Right atrium auricular region (tissue), 2 donors: Measurements from ENCODE around the gene NLRX1. TPM values are rescaled to one million over a fixed set of nuclear protein-coding genes. Genes with fewer than 3 reads are reported as not detected.

Experiments
- DNase-seq: peaks from one replicate; pipeline ENCODE4 v3.0.0-alpha.2; 2019; ENCODE audit warnings: low spot score
- H3K27ac ChIP-seq, 2 donors: fragments of 200-600 bp; sonication (generic); 1 replicate in 1 of 2; 2 replicates in 1 of 2; pipeline ENCODE4 v1.5.1; 2016 to 2019
- H3K27me3 ChIP-seq, 2 donors: fragments of 200-600 bp; sonication (generic); one replicate each; pipeline versions ENCODE4 v1.5.1 to v1.6.0; 2017 to 2019
- H3K36me3 ChIP-seq: fragments of 200-600 bp; sonication (generic); one replicate; pipeline ENCODE4 v1.5.1; 2016
- H3K4me1 ChIP-seq, 2 donors: fragments of 200-600 bp; sonication (generic); one replicate each; pipeline versions ENCODE4 v1.5.1 to v1.6.0; 2017 to 2019
- H3K4me3 ChIP-seq, 2 donors: fragments of 200-600 bp; sonication (generic); 1 replicate in 1 of 2; 2 replicates in 1 of 2; pipeline ENCODE4 v1.5.1; 2017 to 2019; ENCODE audit warnings: mild to moderate bottlenecking in 1 of 2, moderate library complexity in 1 of 2
- H3K9me3 ChIP-seq, 2 donors: fragments of 200-600 bp; sonication (generic); one replicate each; pipeline ENCODE4 v1.5.1; 2019
- total RNA-seq, 2 donors: library from RNA; depleted of rRNA; stranded (reverse); fragments of >200 nt; gene quantifications; one replicate each; pipeline ENCODE4 v1.1.0, GENCODE V29; 2016
- TF ChIP-seq, protein P1 (sequence below), 2 donors: fragments of 200-600 bp; sonication (generic); IDR thresholded peaks; one replicate each; pipeline ENCODE4 v1.5.1; 2019; ENCODE audit warnings: antibody characterized with exemption in 2 of 2

Gene NLRX1
- total RNA-seq, 2 donors from 2014 or later: 16.9 to 24.3 TPM

DNA sequence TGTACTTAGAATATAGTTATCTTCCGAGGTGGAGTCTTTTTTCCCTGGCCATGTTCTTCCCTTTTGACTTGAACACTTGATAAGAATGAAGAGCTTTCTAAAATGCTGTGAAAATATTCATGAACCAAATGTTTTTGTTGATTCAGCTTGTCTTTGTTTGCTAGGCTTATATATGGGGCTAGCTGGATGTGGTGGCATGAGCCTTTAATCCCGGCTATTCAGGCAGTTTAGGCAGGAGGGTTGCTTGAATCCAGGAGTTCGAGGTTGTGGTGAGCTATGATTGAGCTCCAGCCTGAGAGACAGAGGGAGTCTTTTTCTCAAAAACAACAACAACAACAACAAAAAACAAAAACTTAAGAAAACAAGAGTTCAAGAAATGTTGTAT lies 60.8 kb downstream of the NLRX1 start:
- no peak overlapping the region for H3K27ac ChIP-seq
- H3K4me1 ChIP-seq: no peaks in the 10 kb centered on the region
- H3K27me3 ChIP-seq: no peaks in the 10 kb centered on the region
- H3K36me3 ChIP-seq: no peaks in the 10 kb centered on the region
- no peak overlapping the region for H3K4me3 ChIP-seq
- H3K9me3 ChIP-seq: no peaks in the 10 kb centered on the region
- TF ChIP-seq, protein P1, sequence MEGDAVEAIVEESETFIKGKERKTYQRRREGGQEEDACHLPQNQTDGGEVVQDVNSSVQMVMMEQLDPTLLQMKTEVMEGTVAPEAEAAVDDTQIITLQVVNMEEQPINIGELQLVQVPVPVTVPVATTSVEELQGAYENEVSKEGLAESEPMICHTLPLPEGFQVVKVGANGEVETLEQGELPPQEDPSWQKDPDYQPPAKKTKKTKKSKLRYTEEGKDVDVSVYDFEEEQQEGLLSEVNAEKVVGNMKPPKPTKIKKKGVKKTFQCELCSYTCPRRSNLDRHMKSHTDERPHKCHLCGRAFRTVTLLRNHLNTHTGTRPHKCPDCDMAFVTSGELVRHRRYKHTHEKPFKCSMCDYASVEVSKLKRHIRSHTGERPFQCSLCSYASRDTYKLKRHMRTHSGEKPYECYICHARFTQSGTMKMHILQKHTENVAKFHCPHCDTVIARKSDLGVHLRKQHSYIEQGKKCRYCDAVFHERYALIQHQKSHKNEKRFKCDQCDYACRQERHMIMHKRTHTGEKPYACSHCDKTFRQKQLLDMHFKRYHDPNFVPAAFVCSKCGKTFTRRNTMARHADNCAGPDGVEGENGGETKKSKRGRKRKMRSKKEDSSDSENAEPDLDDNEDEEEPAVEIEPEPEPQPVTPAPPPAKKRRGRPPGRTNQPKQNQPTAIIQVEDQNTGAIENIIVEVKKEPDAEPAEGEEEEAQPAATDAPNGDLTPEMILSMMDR (IDR thresholded peaks at IDR 0.05): no peak
- DNase-seq: peak; percentile 13

DNA sequence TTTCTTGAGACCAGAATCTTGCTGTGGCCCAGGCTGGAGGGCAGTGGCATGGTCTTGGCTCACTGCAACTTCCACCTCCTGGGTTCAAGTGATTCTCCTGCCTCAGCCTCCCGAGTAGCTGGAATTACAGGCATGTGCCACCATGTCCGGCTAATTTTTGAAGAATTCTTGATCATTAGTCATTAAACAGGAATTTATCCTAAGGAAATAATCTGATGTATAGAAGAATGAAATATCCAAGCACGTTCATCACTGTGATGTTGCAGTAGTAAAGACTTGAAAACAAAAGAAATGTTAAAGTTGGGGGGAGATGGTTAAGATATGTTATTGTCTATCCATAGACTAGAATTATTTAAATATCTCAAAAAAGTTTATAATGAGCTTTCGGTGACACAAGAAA lies 61.2 kb downstream of the NLRX1 start:
- no peaks in the 10 kb centered on the region for H3K36me3 ChIP-seq

More for the DNA sequence above, 61.2 kb downstream of the NLRX1 start:
- DNase-seq: no peak
- H3K4me3 ChIP-seq: no peak overlapping the region
- H3K9me3 ChIP-seq: no peaks in the 10 kb centered on the region
- no peaks in the 10 kb centered on the region for H3K27me3 ChIP-seq
- H3K27ac ChIP-seq: no peak overlapping the region
- H3K4me1 ChIP-seq: no peaks in the 10 kb centered on the region
- TF ChIP-seq, protein P1 (IDR thresholded peaks at IDR 0.05): no peak

Other genes with a start within 250 kb of the NLRX1 start
- 10 to 100 TPM; 17.5 to 43.7 TPM for gene BCL9L, start 242.8 kb upstream of the NLRX1 start, total RNA-seq
- gene UPK2, start 212.4 kb upstream of the NLRX1 start, total RNA-seq: not detected
- gene FOXR1, start 197.0 kb upstream of the NLRX1 start, total RNA-seq: not detected
- 10 to 100 TPM in 1 of 2 donors, 1 to 10 TPM in 1; 8.7 to 11.9 TPM for gene CENATAC, start 170.6 kb upstream of the NLRX1 start, total RNA-seq
- 1,000 to 10,000 TPM in 1 of 2 donors, 100 to 1,000 TPM in 1; 812 to 1,966 TPM for gene RPS25, start 150.4 kb upstream of the NLRX1 start, total RNA-seq
- gene TRAPPC4, start 150.0 kb upstream of the NLRX1 start, total RNA-seq: 10 to 100 TPM; 26.1 to 37.2 TPM
- gene SLC37A4, start 137.8 kb upstream of the NLRX1 start, total RNA-seq: 10 to 100 TPM in 1 of 2 donors, 1 to 10 TPM in 1; 8.2 to 11.1 TPM
- gene HYOU1, start 111.5 kb upstream of the NLRX1 start, total RNA-seq: 10 to 100 TPM; 56.8 to 69.7 TPM
- 10 to 100 TPM; 22.0 to 23.7 TPM for gene VPS11, start 100.9 kb upstream of the NLRX1 start, total RNA-seq
- gene HMBS, start 83.8 kb upstream of the NLRX1 start, total RNA-seq: 10 to 100 TPM in 1 of 2 donors, 1 to 10 TPM in 1; 4.9 to 13.3 TPM
- gene DPAGT1, start 66.9 kb upstream of the NLRX1 start, total RNA-seq: 10 to 100 TPM; 15.8 to 18.6 TPM
- 10 to 100 TPM; 10.0 to 14.2 TPM for gene C2CD2L, start 61.4 kb upstream of the NLRX1 start, total RNA-seq
- gene HINFP, start 47.1 kb upstream of the NLRX1 start, total RNA-seq: 10 to 100 TPM; 11.2 to 18.1 TPM
- 1 to 10 TPM; 1.4 to 1.8 TPM for gene ABCG4, start 19.7 kb upstream of the NLRX1 start, total RNA-seq
- gene NHERF4, start 16.8 kb downstream of the NLRX1 start, total RNA-seq: 1 to 10 TPM; 1.7 to 5.6 TPM
- 10 to 100 TPM in 1 of 2 donors, 1 to 10 TPM in 1; 8.5 to 14.5 TPM for gene CBL, start 37.6 kb downstream of the NLRX1 start, total RNA-seq
- 100 to 1,000 TPM; 356 to 509 TPM for gene MCAM, start 148.4 kb downstream of the NLRX1 start, total RNA-seq
- 10 to 100 TPM in 1 of 2 donors, 1 to 10 TPM in 1; 8.2 to 10.3 TPM for gene RNF26, start 165.8 kb downstream of the NLRX1 start, total RNA-seq
- gene C1QTNF5, start 172.2 kb downstream of the NLRX1 start, total RNA-seq: 10 to 100 TPM; 41.4 to 47.4 TPM
- gene MFRP, start 178.0 kb downstream of the NLRX1 start, total RNA-seq: not detected
- gene USP2, start 213.0 kb downstream of the NLRX1 start, total RNA-seq: 10 to 100 TPM; 38.9 to 58.7 TPM